GM20431 (cell line): ENCODE data around the gene RHEX.

Experiments
- in situ Hi-C: fragments of 300-500 bp; cut with MseI, MboI; formaldehyde crosslinking; loops from one replicate; pipeline ENCODE4 v1.15.0; 2020; ENCODE audit warnings: low sequenced_read_pairs; ENCODE audit not compliant: unreplicated experiment

RHEX gene

GRCh38 chr1:206111271-206111927 lies 58.4 kb downstream of the RHEX start:
- in situ Hi-C loops, result loop anchor here (25.0 kb wide), 1 partner anchor 324 kb away; the partner anchor contains the start of gene RAB29

GRCh38 chr1:206112600-206113301 lies 59.8 kb downstream of the RHEX start:
- in situ Hi-C loops, result loop anchor here (25.0 kb wide), 1 partner anchor 325 kb away; the partner anchor contains the start of gene RAB29

- in situ Hi-C loops, result loop anchor here (25.0 kb wide), 1 partner anchor 328 kb away; the partner anchor contains the start of gene RAB29
Measured at GRCh38 chr1:206114692-206115640, 62.0 kb downstream of the RHEX start.

- in situ Hi-C loops, result loop anchor here (25.0 kb wide), 1 partner anchor 328 kb away; the partner anchor contains the start of gene RAB29
Measured at GRCh38 chr1:206115791-206116190, 62.8 kb downstream of the RHEX start.

- in situ Hi-C loops, result loop anchor here (25.0 kb wide), 1 partner anchor 329 kb away; the partner anchor contains the start of gene RAB29
Measured at GRCh38 chr1:206116191-206116872, 63.4 kb downstream of the RHEX start.

GRCh38 chr1:206116873-206117150 lies 63.8 kb downstream of the RHEX start:
- in situ Hi-C loops, result loop anchor here (25.0 kb wide), 1 partner anchor 330 kb away; the partner anchor contains the start of gene RAB29

GRCh38 chr1:206117151-206117948 lies 64.4 kb downstream of the RHEX start, which contains the start of gene AVPR1B:
Gene AVPR1B (minus strand): TSS chr1:206117388. CDS start chr1:206116890, 498 bp downstream.
- in situ Hi-C loops, result loop anchor here (25.0 kb wide), 1 partner anchor 330 kb away; the partner anchor contains the start of gene RAB29

- in situ Hi-C loops, result loop anchor here (25.0 kb wide), 1 partner anchor 333 kb away; the partner anchor contains the start of gene RAB29
Measured at GRCh38 chr1:206120406-206120805, 67.4 kb downstream of the RHEX start.

- in situ Hi-C loops, result loop anchor here (25.0 kb wide), 1 partner anchor 334 kb away; the partner anchor contains the start of gene RAB29
Measured at GRCh38 chr1:206121269-206121668, 68.3 kb downstream of the RHEX start.

- in situ Hi-C loops, result loop anchor here (25.0 kb wide), 1 partner anchor 335 kb away; the partner anchor contains the start of gene RAB29
Measured at GRCh38 chr1:206122686-206123085, 69.7 kb downstream of the RHEX start.

GRCh38 chr1:206125346-206125745 lies 72.4 kb downstream of the RHEX start:
- in situ Hi-C loops, result loop anchor here (25.0 kb wide), 1 partner anchor 312 kb away; no protein-coding TSS in a partner anchor

GRCh38 chr1:206127336-206127735 lies 74.4 kb downstream of the RHEX start:
- in situ Hi-C loops, result loop anchor here (25.0 kb wide), 1 partner anchor 310 kb away; no protein-coding TSS in a partner anchor

- in situ Hi-C loops, result loop anchor here (25.0 kb wide), 1 partner anchor 309 kb away; no protein-coding TSS in a partner anchor
Measured at GRCh38 chr1:206128196-206128595, 75.2 kb downstream of the RHEX start.

GRCh38 chr1:206131037-206131436 lies 78.1 kb downstream of the RHEX start:
- in situ Hi-C loops, result loop anchor here (25.0 kb wide), 1 partner anchor 306 kb away; no protein-coding TSS in a partner anchor

- in situ Hi-C loops, result loop anchor here (25.0 kb wide), 1 partner anchor 303 kb away; no protein-coding TSS in a partner anchor
Measured at GRCh38 chr1:206133751-206134415, 80.9 kb downstream of the RHEX start.

GRCh38 chr1:206135248-206135647 lies 82.3 kb downstream of the RHEX start:
- in situ Hi-C loops, result loop anchor here (25.0 kb wide), 1 partner anchor 302 kb away; no protein-coding TSS in a partner anchor

GRCh38 chr1:206136241-206136640 lies 83.3 kb downstream of the RHEX start:
- in situ Hi-C loops, result loop anchor here (25.0 kb wide), 1 partner anchor 301 kb away; no protein-coding TSS in a partner anchor
